ENCODE results near the gene EFNA5. TPM values are rescaled to one million over a fixed set of nuclear protein-coding genes. Genes with fewer than 3 reads are reported as not detected.

EFNA5 gene
- 10 to 100 TPM; 26.1 to 30.3 (median 27.6) TPM for polyA plus RNA-seq (ENCODE audit: insufficient read length in 4 of 4)

DNA sequence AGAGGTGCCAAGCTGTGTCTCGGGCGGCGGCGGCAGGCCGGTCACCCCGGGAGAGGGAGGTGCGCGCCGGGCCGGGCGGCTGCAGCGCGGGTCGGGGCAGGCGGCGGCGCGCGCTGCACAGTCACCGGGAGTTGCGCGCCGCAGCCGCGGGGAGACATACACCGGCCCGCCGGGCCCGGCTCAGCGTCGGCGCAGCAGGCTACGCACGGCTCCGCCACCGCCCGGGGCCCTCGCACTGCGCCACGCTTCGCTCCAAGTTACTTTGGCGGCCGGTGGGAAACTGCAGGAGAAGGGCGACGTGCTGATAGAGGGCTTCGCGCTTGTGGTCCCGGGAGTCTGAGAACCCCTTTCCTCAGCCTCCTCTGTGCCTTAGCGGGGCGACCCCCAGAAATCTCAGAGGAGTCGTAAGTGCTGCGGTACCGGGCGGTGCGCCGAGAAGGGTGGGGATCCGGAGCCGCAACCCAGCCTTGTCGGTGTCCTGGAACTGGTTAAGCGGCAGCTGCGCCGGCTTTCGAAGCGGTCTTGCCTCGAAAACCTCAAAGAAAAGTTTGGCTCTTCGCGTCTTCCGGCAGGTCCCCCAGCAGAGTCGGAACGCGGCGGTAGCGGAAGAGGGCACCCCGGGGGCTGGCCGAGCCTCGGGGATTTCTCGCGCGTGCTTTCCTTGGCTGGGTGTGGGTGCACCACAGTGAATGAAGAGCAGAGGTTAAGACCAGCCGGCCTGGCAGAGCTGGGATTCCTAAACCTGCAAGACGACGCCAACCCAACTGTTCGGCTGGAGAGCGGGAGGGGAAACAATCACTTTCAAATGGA, at the start of gene EFNA5:
EFNA5 (minus strand) TSS at position 6 of the 810 bp plus-strand sequence.
- peak; percentile 22 to 48 (median 26) for DNase-seq (ENCODE audit: low read depth in 4 of 4, low spot score in 3 of 4)

DNA sequence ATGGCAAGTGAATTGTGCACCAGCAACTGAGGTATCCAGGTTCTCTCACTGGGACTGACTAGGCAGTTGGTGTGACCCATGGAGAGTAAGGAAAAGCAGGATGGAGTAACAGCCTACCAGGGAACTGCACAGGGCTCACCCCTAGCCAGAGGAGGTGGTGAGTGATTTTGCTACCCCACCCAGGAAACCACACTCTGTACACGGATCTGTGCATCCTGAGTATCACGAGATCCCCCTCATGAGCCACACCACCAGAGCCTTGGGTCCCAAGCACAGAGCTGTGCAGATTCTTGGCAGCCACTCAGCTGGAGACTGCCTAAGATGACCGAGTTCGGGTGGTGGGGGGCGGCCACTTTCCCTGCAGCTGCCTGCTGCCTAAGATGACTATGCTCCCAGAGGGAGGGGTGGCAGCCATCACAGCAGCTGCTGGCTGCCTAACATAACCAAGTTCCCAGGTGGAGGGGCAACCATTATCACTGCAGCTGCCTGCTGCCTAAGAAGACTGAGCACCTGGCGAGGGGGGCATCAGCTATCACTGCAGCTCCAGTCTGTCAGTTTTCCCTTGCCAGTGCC, 48.4 kb upstream of the EFNA5 start:
- DNase-seq (ENCODE audit: low read depth in 4 of 4, low spot score in 3 of 4), result no peak

DNA sequence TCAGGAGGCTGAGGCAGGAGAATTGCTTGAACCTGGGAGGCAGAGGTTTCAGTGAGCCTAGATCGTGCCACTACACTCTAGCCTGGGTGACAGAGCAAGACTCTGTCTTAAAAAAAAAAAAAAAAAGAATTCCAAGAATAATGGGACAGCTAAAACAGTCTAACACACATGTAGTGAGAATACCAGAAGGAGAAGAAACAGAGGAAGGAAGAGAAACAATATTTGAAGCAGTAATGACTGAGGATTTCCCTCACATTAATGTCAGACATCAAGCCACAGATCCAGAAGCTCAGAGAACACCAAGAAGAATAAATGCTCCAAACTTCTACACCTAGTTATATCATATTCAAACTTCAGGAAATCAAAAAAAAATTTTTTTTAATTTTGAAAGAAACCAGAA, 47.1 kb upstream of the EFNA5 start:
- DNase-seq (ENCODE audit: low read depth in 4 of 4, low spot score in 3 of 4), result no peak

GRCh38 chr5:107713228-107713627, 42.5 kb upstream of the EFNA5 start:
- DNase-seq (ENCODE audit: low read depth in 4 of 4, low spot score in 3 of 4), result no peak

- no peak for DNase-seq (ENCODE audit: low read depth in 4 of 4, low spot score in 3 of 4)
Observed at GRCh38 chr5:107712359-107712870, 41.7 kb upstream of the EFNA5 start.

DNA sequence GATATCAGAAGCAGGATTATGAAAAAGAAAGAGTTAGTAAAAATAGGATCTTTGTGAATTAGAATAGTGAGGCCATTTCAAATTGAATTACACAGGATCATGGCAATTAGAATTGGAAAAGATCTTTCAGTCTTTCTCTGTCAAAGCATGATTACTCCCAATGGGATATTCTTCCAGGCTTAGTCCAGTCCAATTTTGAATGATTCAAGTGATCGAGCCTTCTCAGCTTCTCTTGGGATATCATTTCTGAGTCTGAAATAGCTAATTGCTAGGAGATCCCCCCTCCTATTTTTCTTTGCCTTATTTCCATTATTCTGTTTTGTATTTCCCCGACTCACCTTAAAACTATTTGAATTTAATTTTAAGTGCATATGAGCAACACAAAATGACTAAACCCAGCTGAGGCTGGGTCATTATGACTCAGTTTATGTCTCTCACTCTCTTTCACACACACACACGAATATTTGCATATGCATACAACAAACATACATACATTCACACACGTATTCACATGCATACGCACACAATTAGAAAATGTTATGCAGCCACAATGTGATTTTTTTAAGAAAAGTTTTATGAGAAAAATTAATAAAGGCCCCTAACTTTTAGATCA, 34.8 kb upstream of the EFNA5 start:
- no peak for DNase-seq (ENCODE audit: low read depth in 4 of 4, low spot score in 3 of 4)

- no peak for DNase-seq (ENCODE audit: low read depth in 4 of 4, low spot score in 3 of 4)
Observed at GRCh38 chr5:107704681-107705401, 34.1 kb upstream of the EFNA5 start.

DNA sequence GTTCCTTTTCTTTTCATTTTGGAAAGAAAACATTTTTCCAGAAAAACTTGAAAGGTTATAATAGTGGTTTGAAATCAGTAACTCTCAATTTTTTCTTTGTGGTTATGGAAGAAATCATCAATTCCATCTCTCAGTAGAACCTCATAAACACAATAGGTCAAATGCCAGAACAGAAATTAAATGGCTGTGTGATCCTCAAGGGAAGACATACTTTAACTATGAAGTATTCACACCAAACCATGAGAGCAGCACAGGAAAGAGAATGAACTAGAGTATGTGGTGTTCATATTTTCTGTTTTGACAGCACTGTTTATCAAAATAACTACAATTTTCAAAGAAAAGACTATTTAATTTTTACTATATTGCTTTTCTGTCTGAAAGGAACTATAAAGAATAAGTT, 29.7 kb upstream of the EFNA5 start:
- DNase-seq (ENCODE audit: low read depth in 4 of 4, low spot score in 3 of 4), result no peak

DNA sequence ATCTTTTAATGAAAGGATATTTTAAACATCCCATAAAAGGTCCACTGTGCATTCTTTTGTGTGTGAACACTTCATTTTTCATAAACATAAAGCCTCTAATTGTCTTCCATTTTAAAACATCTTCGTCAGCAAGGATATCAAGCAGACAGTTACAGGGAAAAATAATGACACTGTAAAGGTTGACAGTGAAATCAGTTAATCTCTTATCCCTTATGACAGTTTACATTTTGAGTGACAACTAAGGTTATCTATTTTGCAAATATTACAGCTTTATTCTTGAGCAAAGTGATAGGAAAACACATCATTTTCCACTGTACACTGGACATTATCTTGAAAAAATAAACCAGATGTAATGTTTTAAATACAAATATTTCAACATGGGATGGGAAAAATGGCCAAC, 28.7 kb upstream of the EFNA5 start:
- DNase-seq (ENCODE audit: low read depth in 4 of 4, low spot score in 3 of 4), result no peak

DNA sequence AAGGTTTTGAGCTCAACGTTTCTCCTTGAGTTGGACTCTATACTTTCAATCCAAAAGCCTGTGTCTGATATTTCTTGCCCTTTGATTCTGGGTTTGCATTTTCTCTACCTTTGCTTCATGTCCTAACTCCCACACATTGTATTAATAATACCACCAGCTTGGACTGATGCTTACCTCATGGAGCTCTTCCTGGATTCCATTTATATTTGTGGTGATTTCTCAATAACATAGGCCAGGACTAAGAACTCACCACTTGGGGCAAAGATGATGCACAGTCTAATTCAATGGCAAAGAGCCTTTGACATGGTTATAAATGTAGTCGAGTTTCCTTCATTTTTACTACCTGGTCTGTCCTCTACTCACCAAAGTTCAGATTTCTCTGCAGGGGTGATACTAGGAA, 27.5 kb upstream of the EFNA5 start:
- no peak for DNase-seq (ENCODE audit: low read depth in 4 of 4, low spot score in 3 of 4)

GRCh38 chr5:107696498-107696897, 25.8 kb upstream of the EFNA5 start:
- DNase-seq (ENCODE audit: low read depth in 4 of 4, low spot score in 3 of 4), result no peak

- no peak for DNase-seq (ENCODE audit: low read depth in 4 of 4, low spot score in 3 of 4)
Observed at GRCh38 chr5:107696080-107696479, 25.3 kb upstream of the EFNA5 start.

DNA sequence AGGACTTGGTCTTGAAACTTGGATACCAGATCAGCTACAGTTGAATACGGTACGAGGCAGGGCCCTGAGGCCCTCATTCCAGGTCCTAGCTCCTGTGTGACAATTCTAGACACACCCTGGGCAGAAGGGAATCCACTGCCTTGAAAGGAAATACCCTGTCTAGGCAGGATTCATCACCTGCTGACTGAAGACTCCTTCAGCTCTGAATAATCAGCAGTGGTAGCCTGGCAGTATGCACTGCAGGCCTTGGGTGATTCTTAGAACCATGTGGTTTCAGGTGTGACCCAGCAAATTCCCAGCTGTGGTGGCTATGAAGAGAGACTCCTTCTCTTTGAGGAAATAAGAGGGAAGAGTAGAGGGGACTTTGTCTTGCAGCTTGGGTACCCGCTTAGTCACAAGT, 17.2 kb upstream of the EFNA5 start:
- DNase-seq (ENCODE audit: low read depth in 4 of 4, low spot score in 3 of 4), result no peak

DNA sequence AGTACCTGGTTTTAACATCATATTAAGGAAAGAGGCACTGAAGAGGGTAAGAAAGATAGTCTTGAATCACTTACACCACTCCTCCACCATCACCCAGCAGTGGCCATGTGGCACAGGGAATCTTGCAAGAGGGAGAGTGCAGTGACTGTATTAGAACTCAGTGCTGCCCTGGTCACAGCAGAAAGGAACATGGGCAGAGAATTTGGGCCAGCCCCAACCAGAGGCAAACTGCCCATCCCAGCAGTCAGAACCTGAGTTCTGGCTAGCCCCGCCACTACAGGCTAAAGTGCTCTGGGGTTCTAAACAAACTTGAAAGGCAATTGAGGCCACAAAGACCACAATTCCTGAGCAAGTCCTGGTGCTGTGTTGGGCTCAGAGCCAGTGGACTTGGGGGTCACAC, 16.7 kb upstream of the EFNA5 start:
- DNase-seq (ENCODE audit: low read depth in 4 of 4, low spot score in 3 of 4), result no peak

DNA sequence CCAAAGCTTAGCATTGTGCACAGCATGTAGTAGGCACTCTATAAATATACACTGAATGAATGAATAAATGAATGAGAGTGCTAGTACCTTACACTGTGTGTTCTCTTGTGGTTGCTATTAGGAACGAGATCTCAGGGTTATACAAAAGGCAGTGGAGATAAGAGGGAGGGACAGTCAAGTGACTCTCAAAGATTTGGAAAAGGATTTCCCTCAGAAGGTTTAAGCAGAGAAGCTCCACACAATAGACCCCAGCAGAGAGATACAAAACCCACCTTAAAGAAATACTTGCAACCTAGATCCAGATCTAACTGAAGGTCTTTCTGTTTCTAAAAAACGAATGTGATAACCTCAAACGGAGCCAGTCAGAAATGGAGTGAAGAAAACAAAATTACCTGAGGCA, 11.8 kb upstream of the EFNA5 start:
- no peak for DNase-seq (ENCODE audit: low read depth in 4 of 4, low spot score in 3 of 4)

GRCh38 chr5:107680799-107681198, 10.1 kb upstream of the EFNA5 start:
- DNase-seq (ENCODE audit: low read depth in 4 of 4, low spot score in 3 of 4), result no peak

DNA sequence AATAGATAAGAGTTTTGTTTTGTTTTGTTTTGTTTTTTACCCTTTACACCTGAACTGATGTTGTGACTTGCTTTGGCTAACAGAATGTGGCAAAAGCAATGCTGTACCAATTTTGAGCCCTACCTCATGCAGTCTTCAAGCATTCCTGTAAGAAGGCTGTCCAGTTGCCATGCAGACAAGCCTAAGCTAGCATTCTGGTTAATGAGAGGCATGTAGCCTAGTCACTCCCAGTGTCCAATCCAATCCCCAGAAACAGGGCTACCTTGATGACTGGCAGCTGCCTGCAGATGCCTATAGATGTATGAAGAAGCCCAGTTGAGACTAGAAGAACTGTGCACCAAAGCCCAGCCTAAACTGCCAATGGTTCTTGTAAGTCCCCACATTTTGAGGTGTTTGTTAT, 9.4 kb upstream of the EFNA5 start:
- no peak for DNase-seq (ENCODE audit: low read depth in 4 of 4, low spot score in 3 of 4)

DNA sequence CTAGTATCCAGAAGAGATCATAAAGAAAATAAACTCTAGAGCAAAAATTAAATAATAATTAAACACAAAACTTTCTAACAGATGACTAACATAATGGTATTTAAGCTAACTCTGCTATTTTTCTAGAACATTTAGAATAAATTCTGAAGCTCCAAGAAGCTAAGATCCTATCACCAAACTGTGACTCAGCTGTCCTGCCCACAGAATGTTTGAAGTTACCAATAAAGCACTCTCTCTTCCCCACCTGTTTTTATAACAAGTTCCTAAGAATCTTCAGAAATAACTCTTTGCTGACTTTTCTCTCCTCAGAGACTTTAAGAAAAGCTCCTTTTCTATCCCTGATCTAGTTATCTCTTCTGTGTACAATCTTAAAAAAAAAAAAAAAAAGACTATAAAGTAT, 6.0 kb upstream of the EFNA5 start:
- no peak for DNase-seq (ENCODE audit: low read depth in 4 of 4, low spot score in 3 of 4)

GRCh38 chr5:107675201-107675600, 4.5 kb upstream of the EFNA5 start:
- no peak for DNase-seq (ENCODE audit: low read depth in 4 of 4, low spot score in 3 of 4)

- DNase-seq (ENCODE audit: low read depth in 4 of 4, low spot score in 3 of 4), result no peak
Observed at GRCh38 chr5:107674655-107675054, 3.9 kb upstream of the EFNA5 start.

Measured in right renal pelvis (tissue), 4 donors.